GM21576 (cell line): Measurements from ENCODE around the gene NFIL3.
"Not testable (repeated sequence)": the region's sequence is repeated elsewhere in the genome, so short reads cannot be mapped to it uniquely, and the experiment has no call there.

ENCODE experiments used
- ATAC-seq: cut with Tn5 transposase; IDR thresholded peaks from one replicate; pipeline ENCODE4 v1.9.1; 2021; ENCODE audit warnings: mild to moderate bottlenecking, moderate library complexity; ENCODE audit not compliant: unreplicated experiment

The NFIL3 gene

DNA sequence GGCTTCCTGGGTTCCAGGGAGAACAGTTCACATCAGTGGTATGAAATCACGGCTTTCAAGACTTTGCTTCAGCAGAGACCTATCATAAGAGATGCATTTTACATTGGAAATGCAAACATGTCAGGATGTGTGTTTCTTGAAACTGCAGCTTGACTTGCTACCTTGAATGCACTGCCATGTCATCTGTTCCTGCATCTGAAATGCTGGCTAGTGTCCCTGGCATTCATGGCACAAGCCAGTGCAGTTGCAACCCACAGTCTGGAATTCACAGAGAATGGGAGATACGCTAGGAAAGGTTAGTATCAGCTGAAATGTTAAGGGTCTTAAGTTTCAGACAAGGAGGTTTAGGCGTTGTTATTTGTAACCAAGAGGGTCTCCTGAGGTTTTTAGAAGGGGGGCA lies 24.7 kb downstream of the NFIL3 start:
- ATAC-seq = no peak

- ATAC-seq = no peak
Measured at GRCh38 chr9:91395553-91396471, 27.8 kb downstream of the NFIL3 start.

DNA sequence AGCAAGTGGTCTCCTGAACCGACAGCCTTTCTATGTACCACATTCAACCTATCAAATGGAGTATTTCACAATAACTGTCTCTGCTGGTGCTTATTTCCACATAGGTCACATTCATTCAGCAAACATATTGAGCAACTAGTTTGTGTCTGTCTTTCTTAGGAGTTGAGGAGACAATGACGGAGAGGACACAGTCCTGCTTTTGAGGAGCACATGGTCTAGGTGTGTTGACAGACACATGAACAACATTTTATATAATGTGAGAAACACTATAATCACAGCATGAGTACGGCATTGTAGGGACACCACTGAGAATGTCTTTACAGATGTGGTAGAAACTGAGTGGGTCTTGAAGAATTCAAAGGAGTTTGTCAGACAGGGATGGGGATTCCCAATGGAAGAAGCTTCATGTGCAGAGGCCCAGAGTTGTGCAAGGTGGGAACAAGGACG lies 28.5 kb downstream of the NFIL3 start:
- ATAC-seq = no peak

DNA sequence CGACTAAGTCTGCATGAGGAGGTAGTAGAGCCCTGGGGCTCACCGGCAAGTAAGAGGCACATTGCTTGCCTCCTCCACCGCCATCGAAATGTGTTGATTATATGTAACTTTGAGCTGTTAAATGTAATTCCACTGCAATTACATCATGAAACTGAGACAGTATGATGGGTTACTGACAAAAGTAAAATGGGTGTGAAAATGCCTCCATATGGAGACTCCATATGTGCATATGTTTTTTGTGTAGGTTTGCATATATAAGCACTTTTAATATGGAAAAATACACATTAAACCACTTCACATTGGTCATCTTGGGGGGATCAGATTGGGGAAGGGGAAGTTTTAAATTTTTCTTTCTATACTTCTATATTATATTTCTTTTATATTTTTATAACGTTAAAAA lies 29.8 kb downstream of the NFIL3 start:
- no peak for ATAC-seq

DNA sequence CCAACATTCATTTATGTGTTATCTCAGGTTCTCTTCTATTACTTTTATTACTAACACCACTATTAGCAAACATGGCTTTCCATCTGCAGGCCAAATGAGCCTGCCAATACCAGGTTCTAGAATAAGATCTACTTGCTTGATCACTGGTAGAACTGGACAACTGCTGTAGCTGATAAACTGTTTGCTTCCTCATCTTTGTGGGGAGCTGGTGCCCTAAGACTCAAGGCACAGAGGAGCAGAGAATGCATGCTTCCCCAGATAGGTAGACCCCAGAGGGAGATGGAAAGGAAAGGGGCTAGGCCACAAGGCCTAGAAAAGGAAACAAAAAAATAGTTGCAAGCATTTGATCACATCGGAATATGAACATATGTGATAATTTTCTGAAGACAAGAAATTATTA lies 31.2 kb downstream of the NFIL3 start:
- no peak for ATAC-seq

DNA sequence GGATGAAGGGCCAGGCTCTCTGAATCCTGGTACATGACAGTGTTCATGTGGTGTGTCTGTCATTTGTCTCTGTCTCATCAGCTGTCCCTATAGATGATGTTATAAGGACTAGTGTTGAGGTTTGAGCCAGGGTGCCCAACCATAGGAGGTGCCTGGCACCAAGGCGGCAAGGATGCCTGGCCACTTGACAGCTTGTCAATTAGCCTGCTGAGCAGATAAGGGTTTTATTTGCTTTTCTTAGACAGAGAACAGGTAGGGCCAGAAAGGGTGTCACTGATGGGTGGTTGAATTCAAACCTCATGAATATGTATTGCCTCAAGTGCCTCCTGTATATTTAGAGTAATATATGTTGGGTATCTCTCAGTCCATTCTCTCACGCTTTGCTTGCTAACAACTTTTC lies 31.8 kb downstream of the NFIL3 start:
- no peak for ATAC-seq

DNA sequence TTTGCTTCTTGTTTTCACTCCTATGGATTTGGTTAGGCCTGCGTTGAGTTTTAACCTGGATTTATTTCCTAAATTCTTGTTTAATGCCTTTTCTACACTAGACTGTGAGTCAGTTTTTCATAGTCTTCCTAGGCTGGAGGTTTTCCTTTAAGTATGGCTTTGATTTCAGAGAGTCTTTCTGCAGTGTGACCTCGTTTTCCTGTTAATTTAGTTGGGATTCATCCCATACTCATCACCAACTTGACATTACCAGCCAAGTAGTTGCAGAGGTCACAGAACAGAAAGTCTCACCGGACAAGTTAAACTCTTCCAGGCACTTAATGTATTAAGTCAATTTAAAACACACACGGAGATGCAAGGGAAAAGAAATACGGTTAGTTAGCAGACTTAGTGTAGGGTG lies 32.2 kb downstream of the NFIL3 start:
- no peak for ATAC-seq

- ATAC-seq = not testable (repeated sequence)
Measured at GRCh38 chr9:91389686-91390085, 33.9 kb downstream of the NFIL3 start.

- ATAC-seq = no peak
Measured at GRCh38 chr9:91386765-91387164, 36.9 kb downstream of the NFIL3 start.

DNA sequence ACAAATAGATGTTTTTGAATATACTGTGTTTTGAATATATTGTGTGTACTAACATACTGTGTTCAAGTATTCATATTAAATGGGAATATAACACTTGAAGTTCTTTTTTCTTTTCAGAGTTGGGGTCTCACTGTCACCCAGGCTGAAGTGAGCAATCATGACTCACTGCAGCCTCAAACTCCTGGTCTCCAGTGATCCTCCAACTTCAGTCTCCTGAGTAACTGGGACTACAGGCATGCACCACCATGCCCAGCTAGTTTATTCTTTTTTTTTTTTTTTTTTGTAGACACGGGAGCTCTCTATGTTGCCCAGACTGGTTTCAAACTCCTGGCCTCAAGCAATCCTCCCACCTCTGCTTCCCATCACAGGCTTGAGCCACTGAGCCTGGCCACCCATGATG lies 38.7 kb downstream of the NFIL3 start:
- ATAC-seq = no peak

- ATAC-seq = no peak
Measured at GRCh38 chr9:91383577-91383976, 40.1 kb downstream of the NFIL3 start.

- no peak for ATAC-seq
Measured at GRCh38 chr9:91382298-91382697, 41.3 kb downstream of the NFIL3 start.

- no peak for ATAC-seq
Measured at GRCh38 chr9:91379426-91379825, 44.2 kb downstream of the NFIL3 start.

GRCh38 chr9:91378695-91379127 lies 44.9 kb downstream of the NFIL3 start:
- no peak for ATAC-seq

GRCh38 chr9:91378054-91378453 lies 45.6 kb downstream of the NFIL3 start:
- not testable (repeated sequence) for ATAC-seq

DNA sequence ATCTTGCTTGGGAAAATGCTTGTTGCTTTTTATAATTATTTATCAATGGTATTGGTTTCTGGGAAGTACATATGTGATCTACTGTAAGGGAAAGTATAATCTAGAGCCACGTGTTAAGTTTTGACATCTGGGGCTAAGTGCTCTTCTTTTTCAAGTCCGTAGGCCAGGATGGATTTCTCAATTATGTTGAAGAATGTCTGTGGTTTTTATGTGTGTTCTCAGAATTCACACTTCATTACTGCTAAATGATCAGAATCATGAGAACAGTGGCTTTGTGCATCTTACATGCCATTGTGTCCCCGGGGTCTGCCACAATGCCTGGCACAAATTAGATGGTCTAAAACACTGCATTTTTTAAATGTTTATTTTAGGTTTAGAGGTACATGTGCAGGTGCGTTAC lies 47.4 kb downstream of the NFIL3 start:
- ATAC-seq = no peak

GRCh38 chr9:91374939-91375338 lies 48.7 kb downstream of the NFIL3 start:
- no peak for ATAC-seq

DNA sequence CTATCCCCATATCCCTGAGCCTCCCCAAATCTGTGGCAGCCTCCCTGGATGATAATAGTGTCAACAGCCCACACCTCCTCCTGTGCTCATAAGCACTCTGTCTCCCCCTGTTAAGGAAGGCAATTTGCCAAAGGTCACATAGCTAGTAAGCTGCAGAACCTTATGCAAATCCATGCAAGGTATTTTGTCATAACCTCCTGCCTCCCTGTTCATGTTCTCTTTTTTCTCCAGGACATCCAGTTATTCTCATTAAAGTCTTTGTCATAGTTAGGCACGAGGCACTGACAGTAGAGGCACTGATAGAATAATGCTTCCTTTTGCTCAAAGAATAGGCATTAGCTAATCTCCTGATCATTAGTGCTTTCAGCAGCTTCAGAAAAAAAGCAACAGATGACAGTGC lies 51.7 kb downstream of the NFIL3 start:
- ATAC-seq = no peak

DNA sequence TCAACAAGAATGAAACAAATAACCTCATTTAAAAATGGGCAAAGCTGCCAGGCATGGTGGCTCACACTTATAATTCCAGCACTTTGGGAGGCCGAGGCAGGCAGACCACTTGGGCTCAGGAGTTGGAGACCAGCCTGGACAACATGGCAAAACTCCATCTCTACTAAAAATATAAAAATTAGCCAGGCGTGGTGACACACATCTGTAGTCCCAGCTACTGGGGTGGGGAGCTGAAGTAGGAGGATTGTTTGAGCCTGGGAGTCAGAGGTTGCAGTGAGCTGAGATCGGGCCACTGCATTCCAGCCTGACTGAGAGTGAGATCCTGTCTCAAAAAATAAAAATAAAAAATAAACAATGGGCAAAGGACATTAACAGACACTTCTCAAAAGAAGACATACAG lies 53.6 kb downstream of the NFIL3 start:
- not testable (repeated sequence) for ATAC-seq

GRCh38 chr9:91364702-91365101 lies 58.9 kb downstream of the NFIL3 start:
- ATAC-seq = no peak

DNA sequence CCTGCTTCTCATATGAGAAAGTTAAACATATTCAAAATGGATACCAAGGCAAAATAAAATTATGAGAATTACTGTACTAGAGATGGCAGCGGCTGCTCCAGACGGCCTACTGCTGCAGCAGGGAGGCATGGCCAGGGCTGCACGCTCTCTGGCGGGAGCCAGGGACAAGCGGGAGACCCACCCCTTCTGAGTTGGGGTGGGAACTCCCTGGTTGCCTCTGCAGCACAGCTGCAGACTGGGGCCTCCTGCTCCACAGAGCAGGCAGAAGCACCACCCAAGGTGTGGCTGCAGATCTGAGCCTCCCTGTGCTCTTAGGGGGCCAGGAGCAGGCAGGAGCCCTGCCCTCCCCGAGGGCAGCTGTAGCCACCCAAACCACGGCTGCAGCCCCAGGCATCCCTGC lies 59.6 kb downstream of the NFIL3 start:
- no peak for ATAC-seq

DNA sequence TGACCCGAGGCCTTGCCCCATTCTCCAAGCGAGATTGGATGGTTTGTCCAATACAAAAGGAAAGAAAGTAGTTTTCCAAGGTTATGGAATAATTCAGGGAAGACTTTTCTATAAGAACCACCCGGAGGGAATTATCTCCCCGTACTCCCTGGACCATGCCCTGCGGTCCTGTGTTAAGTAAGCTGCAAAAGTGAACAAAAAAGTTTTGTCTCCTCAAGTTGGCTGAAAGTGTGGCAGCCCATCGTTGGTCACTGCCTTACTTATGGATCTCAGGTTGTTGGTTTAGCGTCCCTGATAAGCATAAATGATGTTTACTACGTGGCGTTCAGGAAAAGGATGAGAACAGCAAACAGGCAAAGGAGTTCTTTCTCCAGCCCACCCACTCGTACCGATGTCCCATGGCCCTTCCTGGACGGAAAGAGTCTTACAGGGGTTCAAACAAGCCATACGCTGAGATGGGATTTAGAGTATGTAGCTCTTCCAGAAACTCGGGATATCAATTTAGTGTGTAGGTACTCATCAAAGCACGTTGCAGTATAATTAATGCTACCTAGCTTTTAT lies 61.5 kb downstream of the NFIL3 start:
- no peak for ATAC-seq
